Measurements from ENCODE around the gene CDH4. TPM values are rescaled to one million over a fixed set of nuclear protein-coding genes. Genes with fewer than 3 reads are reported as not detected.

The CDH4 gene
- total RNA-seq, 2 experiments from 2014 or later, result 0.11 to 0.18 TPM

DNA sequence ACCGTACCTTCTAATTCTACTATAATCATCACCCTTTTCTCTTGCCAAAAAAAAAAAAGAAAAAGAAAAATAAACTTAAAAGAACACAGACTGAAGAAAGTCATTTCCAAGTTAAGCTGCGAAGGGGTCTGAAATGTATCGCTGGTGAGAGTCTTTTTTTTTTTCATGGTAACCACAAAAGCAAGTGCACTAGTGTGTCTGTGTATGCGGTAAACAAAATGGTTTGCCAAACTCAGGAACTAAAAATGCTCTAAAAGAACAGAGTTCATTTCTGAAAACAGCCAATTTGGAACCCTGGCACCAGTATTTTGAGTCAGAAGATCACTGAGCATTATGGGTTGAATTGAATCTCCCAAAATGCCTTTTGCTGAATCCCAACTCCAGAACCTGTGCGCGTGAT is 46.6 kb downstream of the CDH4 start:
- DNase-seq (no peak), ATAC-seq (no peak)
- H3K4me1 Mint-ChIP-seq (ENCODE audit: low read depth), result no peaks in the 10 kb centered on the region
- no peak overlapping the region for H3K27ac Mint-ChIP-seq
- intact Hi-C loops (cut with micrococcal nuclease), result no loop called here
- ChIA-PET CTCF (no interaction called here), POLR2A (no interaction called here)
- no peaks in the 10 kb centered on the region for H3K27me3 Mint-ChIP-seq
- H3K4me3 Mint-ChIP-seq, result no peak overlapping the region
- TF ChIP-seq, protein P1, sequence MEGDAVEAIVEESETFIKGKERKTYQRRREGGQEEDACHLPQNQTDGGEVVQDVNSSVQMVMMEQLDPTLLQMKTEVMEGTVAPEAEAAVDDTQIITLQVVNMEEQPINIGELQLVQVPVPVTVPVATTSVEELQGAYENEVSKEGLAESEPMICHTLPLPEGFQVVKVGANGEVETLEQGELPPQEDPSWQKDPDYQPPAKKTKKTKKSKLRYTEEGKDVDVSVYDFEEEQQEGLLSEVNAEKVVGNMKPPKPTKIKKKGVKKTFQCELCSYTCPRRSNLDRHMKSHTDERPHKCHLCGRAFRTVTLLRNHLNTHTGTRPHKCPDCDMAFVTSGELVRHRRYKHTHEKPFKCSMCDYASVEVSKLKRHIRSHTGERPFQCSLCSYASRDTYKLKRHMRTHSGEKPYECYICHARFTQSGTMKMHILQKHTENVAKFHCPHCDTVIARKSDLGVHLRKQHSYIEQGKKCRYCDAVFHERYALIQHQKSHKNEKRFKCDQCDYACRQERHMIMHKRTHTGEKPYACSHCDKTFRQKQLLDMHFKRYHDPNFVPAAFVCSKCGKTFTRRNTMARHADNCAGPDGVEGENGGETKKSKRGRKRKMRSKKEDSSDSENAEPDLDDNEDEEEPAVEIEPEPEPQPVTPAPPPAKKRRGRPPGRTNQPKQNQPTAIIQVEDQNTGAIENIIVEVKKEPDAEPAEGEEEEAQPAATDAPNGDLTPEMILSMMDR (IDR thresholded peaks at IDR 0.05), result no peak
- no peaks in the 10 kb centered on the region for H3K9me3 Mint-ChIP-seq
- no peaks in the 10 kb centered on the region for H3K36me3 Mint-ChIP-seq (ENCODE audit: low read depth)

DNA sequence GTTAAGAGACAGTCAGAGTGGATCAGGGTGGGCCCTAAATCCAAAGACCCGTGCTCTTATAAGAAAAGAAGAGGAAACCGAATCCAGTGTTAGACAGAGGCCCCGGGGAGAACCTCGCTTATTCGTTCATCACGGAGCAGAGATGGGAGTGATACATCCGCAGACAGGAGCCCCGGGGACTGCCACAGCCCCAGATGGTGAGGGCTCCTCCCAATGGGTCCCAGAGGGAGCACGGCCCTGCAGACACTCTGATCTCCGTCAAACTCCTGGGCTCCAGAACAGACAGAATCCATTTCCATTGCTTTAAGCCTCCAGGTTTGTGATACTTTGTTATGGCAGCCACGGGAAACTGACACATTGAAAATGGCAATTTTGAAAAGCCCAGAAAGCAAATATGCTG is 47.0 kb downstream of the CDH4 start:
- Mint-ChIP-seq H3K27ac (no peak overlapping the region), H3K4me3 (no peak overlapping the region), H3K27me3 (no peaks in the 10 kb centered on the region), H3K4me1 (ENCODE audit: low read depth) (no peaks in the 10 kb centered on the region), H3K9me3 (no peaks in the 10 kb centered on the region), H3K36me3 (ENCODE audit: low read depth) (no peaks in the 10 kb centered on the region)
- CTCF ChIA-PET, result no interaction called here
- ATAC-seq (no peak), DNase-seq (no peak)
- TF ChIP-seq, protein P1 (IDR thresholded peaks at IDR 0.05), result no peak
- POLR2A ChIA-PET, result no interaction called here
- intact Hi-C loops (cut with micrococcal nuclease), result no loop called here

DNA sequence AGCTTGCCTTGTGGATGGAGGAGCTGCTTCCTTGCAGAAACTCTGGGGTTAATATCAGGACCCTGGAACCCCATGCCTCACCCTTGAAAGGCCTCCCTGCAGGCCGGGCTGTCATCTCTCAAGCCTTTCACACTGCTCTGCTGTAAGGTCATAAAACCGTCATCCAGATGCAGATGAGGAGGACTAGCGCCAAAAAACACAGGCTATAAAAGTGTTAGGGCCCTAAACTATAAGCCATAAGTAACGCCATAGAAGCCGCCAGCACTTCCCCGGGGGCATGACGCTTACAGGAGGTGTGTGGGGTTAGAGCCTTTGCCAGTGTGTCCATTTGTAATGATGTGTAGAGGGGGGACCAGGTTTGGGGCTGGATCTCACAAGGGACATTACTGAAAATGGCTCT is 47.6 kb downstream of the CDH4 start:
- DNase-seq, result no peak
- ATAC-seq, result no peak
- H3K36me3 Mint-ChIP-seq (ENCODE audit: low read depth), result no peaks in the 10 kb centered on the region
- H3K9me3 Mint-ChIP-seq, result no peaks in the 10 kb centered on the region
- H3K4me3 Mint-ChIP-seq, result no peak overlapping the region
- POLR2A ChIA-PET, result no interaction called here
- TF ChIP-seq, protein P1 (IDR thresholded peaks at IDR 0.05), result no peak
- no peaks in the 10 kb centered on the region for H3K4me1 Mint-ChIP-seq (ENCODE audit: low read depth)
- CTCF ChIA-PET, result no interaction called here
- no peaks in the 10 kb centered on the region for H3K27me3 Mint-ChIP-seq
- no peak overlapping the region for H3K27ac Mint-ChIP-seq
- intact Hi-C loops (cut with micrococcal nuclease), result no loop called here

DNA sequence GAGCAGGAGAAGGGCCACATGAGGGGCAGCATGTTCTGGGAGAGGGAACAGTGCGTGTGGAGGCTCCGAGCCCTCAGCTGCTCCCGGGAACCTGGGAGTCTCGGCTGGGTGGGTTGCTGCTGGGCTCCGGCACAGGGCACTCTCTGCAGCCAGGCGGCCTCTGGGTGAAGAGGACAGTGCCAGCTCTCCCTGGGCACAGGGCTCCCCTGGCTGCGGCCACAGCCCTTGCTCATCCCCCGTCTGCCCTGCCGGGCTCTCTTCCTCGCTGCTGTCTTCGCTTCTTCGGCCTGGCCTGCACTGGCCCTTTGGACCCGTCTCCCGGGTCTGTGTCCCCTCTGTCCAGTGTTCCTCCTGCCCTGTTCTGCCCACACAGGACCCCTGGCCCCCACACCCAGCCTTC is 48.2 kb downstream of the CDH4 start:
- DNase-seq (no peak), ATAC-seq (no peak)
- Mint-ChIP-seq H3K9me3 (no peaks in the 10 kb centered on the region), H3K4me3 (no peak overlapping the region), H3K27me3 (no peaks in the 10 kb centered on the region), H3K36me3 (ENCODE audit: low read depth) (no peaks in the 10 kb centered on the region), H3K27ac (no peak overlapping the region), H3K4me1 (ENCODE audit: low read depth) (no peaks in the 10 kb centered on the region)
- TF ChIP-seq, protein P1 (IDR thresholded peaks at IDR 0.05), result no peak
- POLR2A ChIA-PET, result no interaction called here
- CTCF ChIA-PET, result no interaction called here
- intact Hi-C loops (cut with micrococcal nuclease), result no loop called here

DNA sequence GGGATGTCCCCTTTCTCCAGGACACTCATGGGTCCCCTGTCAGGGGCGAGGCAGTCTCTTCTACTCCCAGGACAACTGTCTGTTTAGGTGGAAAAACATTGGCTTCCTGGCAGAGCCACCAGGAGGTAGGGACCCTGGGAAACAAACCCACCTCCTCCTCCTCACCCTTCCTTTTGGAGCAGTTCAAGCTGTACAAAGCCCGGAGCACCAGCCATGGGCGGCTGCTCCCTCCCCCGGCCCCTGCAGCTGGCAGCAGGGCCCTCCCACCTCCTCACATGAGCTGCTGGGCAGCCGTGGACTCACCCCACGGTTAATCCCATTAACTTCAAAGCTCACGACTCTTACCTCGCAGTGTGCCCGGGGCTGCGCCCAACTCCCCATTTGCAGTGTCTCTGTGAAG is 48.6 kb downstream of the CDH4 start:
- ChIA-PET CTCF (no interaction called here), POLR2A (no interaction called here)
- Mint-ChIP-seq H3K27me3 (no peaks in the 10 kb centered on the region), H3K9me3 (no peaks in the 10 kb centered on the region), H3K4me3 (no peak overlapping the region), H3K36me3 (ENCODE audit: low read depth) (no peaks in the 10 kb centered on the region), H3K27ac (no peak overlapping the region), H3K4me1 (ENCODE audit: low read depth) (no peaks in the 10 kb centered on the region)
- ATAC-seq (no peak), DNase-seq (no peak)
- TF ChIP-seq, protein P1 (IDR thresholded peaks at IDR 0.05), result no peak
- intact Hi-C loops (cut with micrococcal nuclease), result no loop called here
